GM13976 (cell line): ENCODE measurements around the gene BATF3.
A peak's percentile ranks its signal among the peaks of the same experiment; 100 is the strongest.
"Not testable (repeated sequence)": the region's sequence is repeated elsewhere in the genome, so short reads cannot be mapped to it uniquely, and the experiment has no call there.

Source experiments
- DNase-seq: peaks from one replicate; pipeline ENCODE4 v3.0.0; 2012; ENCODE audit warnings: low spot score
- CTCF ChIP-seq: IDR thresholded peaks from 2 replicates; pipeline ENCODE4 v1.5.1; 2012; ENCODE audit warnings: borderline replicate concordance, mild to moderate bottlenecking; ENCODE audit not compliant: insufficient read depth; ENCODE audit errors: extremely low read depth, missing control alignments, control extremely low read depth
- in situ Hi-C: fragments of 300-500 bp; cut with MboI; formaldehyde crosslinking; loops from one replicate; pipeline ENCODE4 v1.12.0; 2022; ENCODE audit warnings: low sequenced_read_pairs, mixed read lengths, inconsistent platforms; ENCODE audit not compliant: unreplicated experiment

Gene BATF3

GRCh38 chr1:212666116-212666775 is 33.4 kb downstream of the BATF3 start:
- no peak for TF ChIP-seq CTCF
- no peak for DNase-seq
- in situ Hi-C loops: loop anchor here (25.0 kb wide), 1 partner anchor 321 kb away; no protein-coding TSS in a partner anchor

GRCh38 chr1:212665241-212666115 is 34.2 kb downstream of the BATF3 start:
- TF ChIP-seq CTCF: peak; percentile 99
- peak; percentile 87 for DNase-seq
- in situ Hi-C loops: loop anchor here (25.0 kb wide), 1 partner anchor 322 kb away; no protein-coding TSS in a partner anchor

- DNase-seq: no peak
- no peak for TF ChIP-seq CTCF
- in situ Hi-C loops: loop anchor here (25.0 kb wide), 1 partner anchor 323 kb away; no protein-coding TSS in a partner anchor
These were observed 35.0 kb downstream of the BATF3 start for GRCh38 chr1:212664409-212665199.

- in situ Hi-C loops: loop anchor here (25.0 kb wide), 1 partner anchor 329 kb away; no protein-coding TSS in a partner anchor
- not testable (repeated sequence) for DNase-seq
These were observed 41.4 kb downstream of the BATF3 start for GRCh38 chr1:212658250-212658649.

DNA sequence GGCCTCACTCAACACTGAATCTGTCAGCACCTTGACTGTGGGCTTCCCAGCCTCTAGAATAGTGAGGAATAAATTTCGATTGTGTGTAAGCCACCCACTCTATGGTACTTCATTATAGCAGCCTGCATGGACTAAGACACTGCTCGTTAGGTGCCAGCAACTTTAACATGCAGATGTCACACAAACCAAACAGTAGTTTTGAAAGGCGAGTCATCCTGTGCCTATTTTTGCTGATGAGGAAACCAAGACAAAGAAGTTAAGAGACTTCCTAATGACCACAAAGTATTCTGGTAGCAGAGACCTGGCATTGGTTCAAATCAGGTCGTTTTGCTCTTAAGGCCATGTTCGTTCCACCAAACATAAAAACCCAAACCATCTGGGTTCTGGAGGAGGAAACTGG is 42.9 kb downstream of the BATF3 start:
- DNase-seq: no peak
- TF ChIP-seq CTCF: no peak
- in situ Hi-C loops: loop anchor here (25.0 kb wide), 1 partner anchor 331 kb away; no protein-coding TSS in a partner anchor

GRCh38 chr1:212655668-212656440 is 43.8 kb downstream of the BATF3 start:
- TF ChIP-seq CTCF: no peak
- DNase-seq: no peak
- in situ Hi-C loops: loop anchor here (25.0 kb wide), 1 partner anchor 331 kb away; no protein-coding TSS in a partner anchor
